Calu3 (cell line): ENCODE results near the gene KATNAL2. TPM values are rescaled to one million over a fixed set of nuclear protein-coding genes. Genes with fewer than 3 reads are reported as not detected.
"Not testable (repeated sequence)": the region's sequence is repeated elsewhere in the genome, so short reads cannot be mapped to it uniquely, and the experiment has no call there.

Experiments used
- BruUV-seq: library from RNA; stranded (reverse); fragments of 400-500 nt; replicated peaks from 2 replicates; lab custom pipeline; 2021; lab: Mats Ljungman, UMichigan
- CTCF ChIA-PET: fragments of 300-600 bp; sonication (Branson Sonifier 250); formaldehyde crosslinking; loops from one replicate; lab custom pipeline; 2022; ENCODE audit warnings: antibody characterized with exemption; lab: Charles Lee
- DNase-seq: peaks from one replicate; pipeline ENCODE4 v3.0.0; 2022
- H3K27ac Mint-ChIP-seq: one replicate; pipeline ENCODE4 v1.8.0; 2022; ENCODE audit warnings: mixed read lengths; ENCODE audit not compliant: unreplicated experiment
- H3K27me3 Mint-ChIP-seq: one replicate; pipeline ENCODE4 v1.8.0; 2022; ENCODE audit warnings: mixed read lengths; ENCODE audit not compliant: unreplicated experiment
- H3K36me3 Mint-ChIP-seq: one replicate; pipeline ENCODE4 v1.8.0; 2022; ENCODE audit warnings: mild to moderate bottlenecking, moderate library complexity, mixed read lengths; ENCODE audit not compliant: insufficient read depth, unreplicated experiment
- H3K4me1 Mint-ChIP-seq: one replicate; pipeline ENCODE4 v1.8.0; 2022; ENCODE audit warnings: mild to moderate bottlenecking, low read depth, mixed read lengths; ENCODE audit not compliant: unreplicated experiment
- H3K4me3 Mint-ChIP-seq: one replicate; pipeline ENCODE4 v1.8.0; 2022; ENCODE audit warnings: mild to moderate bottlenecking, low read depth, moderate library complexity, mixed read lengths; ENCODE audit not compliant: unreplicated experiment
- H3K9me3 Mint-ChIP-seq: one replicate; pipeline ENCODE4 v1.8.0; 2022; ENCODE audit warnings: low read depth, mixed read lengths; ENCODE audit not compliant: unreplicated experiment
- intact Hi-C: fragments of 100-400 bp; cut with micrococcal nuclease; formaldehyde crosslinking; loops from one replicate; pipeline ENCODE4 v1.10.0; 2022; ENCODE audit not compliant: unreplicated experiment
- total RNA-seq: library from RNA; stranded (reverse); gene quantifications from 2 replicates; pipeline ENCODE4 v1.2.3, GENCODE V29; 2022
- TF ChIP-seq, protein P1 (sequence below): fragments of 200-600 bp; IDR thresholded peaks from one replicate; pipeline ENCODE4 v1.8.0; 2022; ENCODE audit warnings: antibody characterized with exemption; ENCODE audit not compliant: unreplicated experiment

The KATNAL2 gene
- total RNA-seq, 1 experiment from 2014 or later, result 5.7 TPM

DNA sequence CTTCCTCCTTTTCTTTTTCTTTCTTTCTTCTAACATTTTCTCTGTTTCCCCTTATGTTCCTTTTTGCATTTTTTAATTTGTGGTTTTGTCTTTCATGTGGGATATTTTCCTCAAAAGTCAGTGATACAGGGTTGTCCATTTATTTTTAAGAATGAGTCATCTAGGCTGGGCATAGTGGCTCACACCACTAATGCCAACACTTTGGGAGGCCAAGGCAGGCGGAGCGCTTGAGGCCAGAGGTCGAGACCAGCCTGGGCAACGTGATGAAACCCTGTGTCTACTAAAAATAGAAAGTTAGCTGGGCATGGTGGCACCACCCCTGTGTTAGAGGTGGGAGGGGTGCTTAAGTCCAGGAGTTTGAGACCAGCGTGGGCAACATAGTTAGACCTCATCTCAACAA, 35.8 kb downstream of the KATNAL2 start:
- BruUV-seq, result no TSS peak
- intact Hi-C loops, result no loop called here
- Mint-ChIP-seq H3K4me3 (no peak overlapping the region), H3K9me3 (no peaks in the 10 kb centered on the region), H3K4me1 (no peaks in the 10 kb centered on the region), H3K27me3 (no peaks in the 10 kb centered on the region), H3K27ac (no peak overlapping the region), H3K36me3 (no peaks in the 10 kb centered on the region)
- TF ChIP-seq, protein P1, sequence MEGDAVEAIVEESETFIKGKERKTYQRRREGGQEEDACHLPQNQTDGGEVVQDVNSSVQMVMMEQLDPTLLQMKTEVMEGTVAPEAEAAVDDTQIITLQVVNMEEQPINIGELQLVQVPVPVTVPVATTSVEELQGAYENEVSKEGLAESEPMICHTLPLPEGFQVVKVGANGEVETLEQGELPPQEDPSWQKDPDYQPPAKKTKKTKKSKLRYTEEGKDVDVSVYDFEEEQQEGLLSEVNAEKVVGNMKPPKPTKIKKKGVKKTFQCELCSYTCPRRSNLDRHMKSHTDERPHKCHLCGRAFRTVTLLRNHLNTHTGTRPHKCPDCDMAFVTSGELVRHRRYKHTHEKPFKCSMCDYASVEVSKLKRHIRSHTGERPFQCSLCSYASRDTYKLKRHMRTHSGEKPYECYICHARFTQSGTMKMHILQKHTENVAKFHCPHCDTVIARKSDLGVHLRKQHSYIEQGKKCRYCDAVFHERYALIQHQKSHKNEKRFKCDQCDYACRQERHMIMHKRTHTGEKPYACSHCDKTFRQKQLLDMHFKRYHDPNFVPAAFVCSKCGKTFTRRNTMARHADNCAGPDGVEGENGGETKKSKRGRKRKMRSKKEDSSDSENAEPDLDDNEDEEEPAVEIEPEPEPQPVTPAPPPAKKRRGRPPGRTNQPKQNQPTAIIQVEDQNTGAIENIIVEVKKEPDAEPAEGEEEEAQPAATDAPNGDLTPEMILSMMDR, result no peak
- DNase-seq, result no peak
- CTCF ChIA-PET, result no interaction called here

DNA sequence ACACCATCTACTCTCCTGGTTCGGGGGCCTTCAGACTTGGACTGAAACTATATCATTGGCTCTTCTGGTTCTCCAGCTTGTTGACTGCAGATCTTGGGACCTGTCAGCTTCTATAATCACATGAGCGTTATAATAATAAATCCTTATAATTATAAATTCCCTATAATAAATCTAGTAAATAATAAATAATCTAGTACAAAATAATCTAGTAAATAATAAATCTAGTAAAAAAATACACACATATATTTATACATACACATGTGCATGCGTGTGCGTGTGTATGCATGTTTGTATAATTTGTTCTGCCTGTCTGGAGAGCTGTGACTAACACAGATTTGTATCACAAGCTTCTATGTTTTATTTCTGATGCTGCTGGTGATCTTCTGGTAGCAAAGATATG, 40.8 kb downstream of the KATNAL2 start:
- no peak overlapping the region for H3K27ac Mint-ChIP-seq
- no peaks in the 10 kb centered on the region for H3K4me1 Mint-ChIP-seq
- CTCF ChIA-PET, result no interaction called here
- intact Hi-C loops, result no loop called here
- TF ChIP-seq, protein P1, result no peak
- H3K9me3 Mint-ChIP-seq, result peaks cover 8% of the 10 kb centered on the region
- no TSS peak for BruUV-seq
- H3K27me3 Mint-ChIP-seq, result no peaks in the 10 kb centered on the region
- no peak for DNase-seq
- no peaks in the 10 kb centered on the region for H3K36me3 Mint-ChIP-seq
- H3K4me3 Mint-ChIP-seq, result no peak overlapping the region

DNA sequence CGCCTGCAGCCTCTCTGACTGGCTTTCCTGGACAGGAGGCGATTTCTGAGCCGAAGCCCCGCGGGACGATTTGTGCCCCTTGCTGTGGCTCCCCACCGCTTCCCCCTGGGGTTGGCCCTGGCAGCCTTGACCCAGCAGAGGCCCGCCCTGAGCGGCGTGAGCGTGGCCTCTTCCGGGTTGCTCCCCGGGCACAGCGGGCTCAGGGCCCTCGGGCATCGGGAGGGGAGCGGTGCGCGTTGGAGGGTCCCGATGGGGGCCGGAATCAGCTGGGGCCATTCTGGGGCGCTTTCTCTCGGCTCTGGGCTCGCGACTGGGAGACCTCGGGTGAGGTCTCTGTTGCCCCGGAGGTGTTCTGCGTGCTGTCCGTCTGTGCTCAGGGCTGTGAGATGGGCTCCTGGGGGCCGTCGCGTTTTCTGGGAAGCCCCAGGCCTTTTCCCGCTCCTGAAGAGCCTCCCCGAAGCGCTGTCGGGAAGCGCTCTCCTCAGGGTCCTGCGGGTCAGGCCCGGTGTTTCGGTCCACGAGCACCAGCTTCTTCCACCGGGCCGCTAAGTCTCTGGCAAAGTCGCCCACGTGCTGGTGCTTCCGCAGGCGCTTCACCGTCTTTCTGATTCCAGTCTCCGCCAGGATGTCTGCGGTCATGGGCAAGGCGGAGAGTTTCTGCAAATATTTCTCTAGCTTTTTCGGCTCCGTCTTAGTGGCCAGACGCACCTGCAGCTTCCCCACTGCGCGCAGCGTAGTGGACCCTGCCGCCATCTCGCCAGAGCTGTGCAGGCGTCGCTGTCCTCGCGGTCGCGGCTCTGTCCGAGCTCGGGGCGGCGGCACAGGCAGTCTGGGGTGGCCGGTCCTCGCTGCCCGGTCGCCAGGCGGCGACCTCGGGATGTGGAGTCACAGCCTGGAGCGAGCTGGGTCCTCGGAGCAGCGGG, 46.5 kb downstream of the KATNAL2 start:
- CTCF ChIA-PET, H3K27me3 Mint-ChIP-seq, BruUV-seq, H3K4me3 Mint-ChIP-seq, H3K27ac Mint-ChIP-seq, H3K4me1 Mint-ChIP-seq, H3K9me3 Mint-ChIP-seq, DNase-seq, H3K36me3 Mint-ChIP-seq, intact Hi-C loops: not testable (repeated sequence)

DNA sequence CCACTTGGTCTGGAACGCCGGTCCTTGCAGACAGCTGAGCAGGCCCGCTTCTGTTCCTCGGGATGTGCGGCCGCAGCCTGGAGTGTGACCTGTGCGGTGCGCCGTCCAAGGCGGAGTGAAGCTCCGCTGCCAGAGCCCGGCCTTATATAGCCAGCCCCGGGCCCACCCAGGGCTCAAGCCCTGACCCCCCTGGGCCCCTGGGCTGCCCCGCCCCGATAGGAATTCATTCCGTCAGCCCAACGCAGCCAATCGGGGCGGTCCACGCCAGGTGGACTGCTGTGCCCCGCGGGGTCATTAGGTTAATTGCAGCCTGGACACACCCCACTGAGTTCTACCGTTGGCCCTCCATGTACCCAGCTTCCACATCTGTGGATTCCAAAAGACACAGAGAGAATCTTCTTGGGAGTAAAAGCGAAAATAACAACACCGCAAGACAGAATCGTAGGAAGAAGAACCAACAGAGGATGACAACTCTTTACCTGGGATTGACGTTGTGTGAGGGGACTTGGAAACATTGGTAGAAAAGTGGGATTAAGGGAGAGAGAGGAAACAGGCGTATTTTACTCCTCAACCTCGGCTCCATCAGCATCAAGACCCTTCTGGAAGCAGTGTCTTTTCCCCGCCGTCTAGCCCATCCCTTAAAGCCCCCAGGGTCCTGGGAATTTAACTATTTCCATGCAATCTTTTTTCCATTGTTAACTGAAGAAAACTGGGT, 47.3 kb downstream of the KATNAL2 start:
- DNase-seq, H3K36me3 Mint-ChIP-seq, H3K4me3 Mint-ChIP-seq, H3K27me3 Mint-ChIP-seq, H3K4me1 Mint-ChIP-seq, H3K27ac Mint-ChIP-seq, intact Hi-C loops, CTCF ChIA-PET, BruUV-seq, H3K9me3 Mint-ChIP-seq: not testable (repeated sequence)

DNA sequence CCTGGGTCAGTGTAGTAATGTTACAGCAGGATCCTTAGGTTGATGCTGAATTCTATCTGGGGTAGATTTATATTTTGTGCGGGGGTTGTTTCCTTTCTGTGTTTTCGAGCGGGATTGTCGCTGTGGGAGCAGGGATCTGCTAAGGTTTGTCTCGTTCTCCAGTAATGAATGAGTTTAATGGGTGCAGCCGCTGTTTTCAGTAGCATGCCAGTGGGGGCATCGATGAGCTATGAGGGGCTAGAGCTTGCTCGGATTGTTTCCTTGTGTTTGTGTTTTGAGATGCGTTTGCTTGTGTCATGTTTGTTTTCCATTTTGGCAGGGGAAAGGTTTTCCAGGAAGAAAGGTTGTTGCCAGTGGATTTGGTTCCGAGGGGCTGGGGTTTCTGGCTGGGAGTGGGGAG, 48.9 kb downstream of the KATNAL2 start:
- H3K36me3 Mint-ChIP-seq, H3K27me3 Mint-ChIP-seq, H3K4me3 Mint-ChIP-seq, BruUV-seq, H3K4me1 Mint-ChIP-seq, DNase-seq, H3K27ac Mint-ChIP-seq, H3K9me3 Mint-ChIP-seq, intact Hi-C loops, CTCF ChIA-PET: not testable (repeated sequence)

DNA sequence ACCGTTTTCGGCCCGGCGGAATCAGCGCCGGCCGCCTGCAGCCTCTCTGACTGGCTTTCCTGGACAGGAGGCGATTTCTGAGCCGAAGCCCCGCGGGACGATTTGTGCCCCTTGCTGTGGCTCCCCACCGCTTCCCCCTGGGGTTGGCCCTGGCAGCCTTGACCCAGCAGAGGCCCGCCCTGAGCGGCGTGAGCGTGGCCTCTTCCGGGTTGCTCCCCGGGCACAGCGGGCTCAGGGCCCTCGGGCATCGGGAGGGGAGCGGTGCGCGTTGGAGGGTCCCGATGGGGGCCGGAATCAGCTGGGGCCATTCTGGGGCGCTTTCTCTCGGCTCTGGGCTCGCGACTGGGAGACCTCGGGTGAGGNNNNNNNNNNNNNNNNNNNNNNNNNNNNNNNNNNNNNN, 52.1 kb downstream of the KATNAL2 start:
- H3K4me1 Mint-ChIP-seq, H3K4me3 Mint-ChIP-seq, DNase-seq, H3K36me3 Mint-ChIP-seq, H3K27me3 Mint-ChIP-seq, CTCF ChIA-PET, H3K9me3 Mint-ChIP-seq, BruUV-seq, H3K27ac Mint-ChIP-seq, intact Hi-C loops: not testable (repeated sequence)

DNA sequence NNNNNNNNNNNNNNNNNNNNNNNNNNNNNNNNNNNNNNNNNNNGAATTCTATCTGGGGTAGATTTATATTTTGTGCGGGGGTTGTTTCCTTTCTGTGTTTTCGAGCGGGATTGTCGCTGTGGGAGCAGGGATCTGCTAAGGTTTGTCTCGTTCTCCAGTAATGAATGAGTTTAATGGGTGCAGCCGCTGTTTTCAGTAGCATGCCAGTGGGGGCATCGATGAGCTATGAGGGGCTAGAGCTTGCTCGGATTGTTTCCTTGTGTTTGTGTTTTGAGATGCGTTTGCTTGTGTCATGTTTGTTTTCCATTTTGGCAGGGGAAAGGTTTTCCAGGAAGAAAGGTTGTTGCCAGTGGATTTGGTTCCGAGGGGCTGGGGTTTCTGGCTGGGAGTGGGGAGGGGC, 102.5 kb downstream of the KATNAL2 start:
- intact Hi-C loops, CTCF ChIA-PET, DNase-seq, H3K27me3 Mint-ChIP-seq, H3K36me3 Mint-ChIP-seq, BruUV-seq, H3K4me1 Mint-ChIP-seq, H3K27ac Mint-ChIP-seq, H3K9me3 Mint-ChIP-seq, H3K4me3 Mint-ChIP-seq: not testable (repeated sequence)

DNA sequence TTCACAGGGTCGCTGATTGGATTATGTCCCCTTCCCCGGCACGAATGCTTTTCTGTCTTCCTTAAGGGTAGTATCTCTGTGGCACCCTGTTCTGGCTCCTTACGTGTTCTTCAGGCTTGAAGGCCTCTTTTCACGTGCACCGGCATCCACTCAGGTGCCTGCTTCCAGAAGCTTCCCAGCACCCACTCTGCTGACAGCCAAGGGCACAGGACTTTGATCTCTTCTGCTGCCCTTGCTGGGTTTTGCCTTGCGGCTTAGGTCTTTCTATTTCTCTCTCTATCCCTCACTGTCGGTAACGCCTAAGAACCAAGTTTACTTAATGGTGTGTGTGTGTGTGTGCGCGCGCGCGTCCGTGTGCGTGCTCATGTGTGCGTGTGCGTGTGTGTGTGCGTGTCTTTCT, 103.4 kb downstream of the KATNAL2 start:
- H3K36me3 Mint-ChIP-seq, CTCF ChIA-PET: not testable (repeated sequence)

More for the DNA sequence above, 103.4 kb downstream of the KATNAL2 start:
- H3K9me3 Mint-ChIP-seq, H3K27ac Mint-ChIP-seq, BruUV-seq, H3K27me3 Mint-ChIP-seq, H3K4me3 Mint-ChIP-seq, intact Hi-C loops, DNase-seq, H3K4me1 Mint-ChIP-seq: not testable (repeated sequence)
